Astrocyte (in vitro differentiated cells and primary cell): ENCODE measurements around the gene CPSF6. TPM values are rescaled to one million over a fixed set of nuclear protein-coding genes. Genes with fewer than 3 reads are reported as not detected.

ENCODE experiments used
- DNase-seq: peaks from one replicate; pipeline ENCODE4 v3.0.0-alpha.2; 2010; ENCODE audit warnings: low read depth
- FAIRE-seq: peaks from 2 replicates; lab custom pipeline; 2011; peaks lifted over from hg19 to GRCh38; lab: Jason Lieb, UNC
- H2AFZ ChIP-seq: 2 replicates; pipeline ENCODE4 v1.6.0; 2012; ENCODE audit warnings: low read depth, low read length, inconsistent platforms
- H3K27ac ChIP-seq: 2 replicates; pipeline ENCODE4 v1.5.1; 2011; ENCODE audit warnings: low read depth, low read length, inconsistent platforms
- H3K27me3 ChIP-seq: 2 replicates; pipeline ENCODE4 v1.6.0; 2011; ENCODE audit warnings: low read length, inconsistent platforms; ENCODE audit not compliant: insufficient read depth
- H3K36me3 ChIP-seq: 2 replicates; pipeline ENCODE4 v1.5.1; 2011; ENCODE audit warnings: low read length, inconsistent platforms; ENCODE audit not compliant: insufficient read depth
- H3K4me1 ChIP-seq: 2 replicates; pipeline ENCODE4 v1.5.1; 2011; ENCODE audit warnings: low read length, inconsistent platforms; ENCODE audit not compliant: insufficient read depth
- H3K4me2 ChIP-seq: 2 replicates; pipeline ENCODE4 v1.6.0; 2012; ENCODE audit warnings: low read length, inconsistent platforms
- H3K4me3 ChIP-seq: 2 replicates; pipeline ENCODE4 v1.5.1; 2011; ENCODE audit warnings: low read depth, mild to moderate bottlenecking, low read length, inconsistent platforms; ENCODE audit not compliant: insufficient read depth
- H3K79me2 ChIP-seq: 2 replicates; pipeline ENCODE4 v1.6.0; 2012; ENCODE audit warnings: mild to moderate bottlenecking, low read length, inconsistent platforms; ENCODE audit not compliant: insufficient read depth
- H3K9ac ChIP-seq: 2 replicates; pipeline ENCODE4 v1.6.0; 2012; ENCODE audit warnings: mild to moderate bottlenecking, low read length, inconsistent platforms
- H3K9me3 ChIP-seq: 2 replicates; pipeline ENCODE4 v1.5.1; 2012; ENCODE audit warnings: low read depth, mild to moderate bottlenecking, low read length, inconsistent platforms; ENCODE audit not compliant: insufficient read depth
- H4K20me1 ChIP-seq: 2 replicates; pipeline ENCODE4 v1.6.0; 2012; ENCODE audit warnings: low read length, inconsistent platforms; ENCODE audit not compliant: insufficient read depth
- H3K27ac Mint-ChIP-seq: one replicate; pipeline ENCODE4 v1.8.0; 2021; ENCODE audit warnings: mild to moderate bottlenecking, mixed read lengths; ENCODE audit not compliant: unreplicated experiment
- H3K27me3 Mint-ChIP-seq: one replicate; pipeline ENCODE4 v1.8.0; 2021; ENCODE audit warnings: low read depth, mixed read lengths; ENCODE audit not compliant: unreplicated experiment
- H3K36me3 Mint-ChIP-seq: one replicate; pipeline ENCODE4 v1.8.0; 2021; ENCODE audit warnings: low read depth, mixed read lengths; ENCODE audit not compliant: unreplicated experiment
- H3K4me1 Mint-ChIP-seq: one replicate; pipeline ENCODE4 v1.8.0; 2021; ENCODE audit warnings: low read depth, mixed read lengths; ENCODE audit not compliant: unreplicated experiment
- H3K4me3 Mint-ChIP-seq: one replicate; pipeline ENCODE4 v1.8.0; 2021; ENCODE audit warnings: mild to moderate bottlenecking, moderate library complexity, mixed read lengths; ENCODE audit not compliant: unreplicated experiment
- H3K9me3 Mint-ChIP-seq: one replicate; pipeline ENCODE4 v1.8.0; 2021; ENCODE audit warnings: mild to moderate bottlenecking, mixed read lengths; ENCODE audit not compliant: unreplicated experiment
- EZH2 ChIP-seq: IDR thresholded peaks from 2 replicates; pipeline ENCODE4 v1.6.1; 2012; ENCODE audit warnings: mild to moderate bottlenecking, low read length, inconsistent platforms; ENCODE audit not compliant: insufficient read depth
- total RNA-seq: library from RNA; stranded (reverse); gene quantifications from 2 replicates; pipeline ENCODE4 v1.2.1, GENCODE V29; 2021
- TF ChIP-seq, protein P1 (sequence below): IDR thresholded peaks from 2 replicates; pipeline ENCODE4 v1.5.1; 2011; ENCODE audit warnings: low read depth, mild to moderate bottlenecking, inconsistent platforms, low read length, moderate library complexity; ENCODE audit not compliant: insufficient read depth

Gene CPSF6
- total RNA-seq, 1 donor from 2014 or later: 68.3 TPM

DNA sequence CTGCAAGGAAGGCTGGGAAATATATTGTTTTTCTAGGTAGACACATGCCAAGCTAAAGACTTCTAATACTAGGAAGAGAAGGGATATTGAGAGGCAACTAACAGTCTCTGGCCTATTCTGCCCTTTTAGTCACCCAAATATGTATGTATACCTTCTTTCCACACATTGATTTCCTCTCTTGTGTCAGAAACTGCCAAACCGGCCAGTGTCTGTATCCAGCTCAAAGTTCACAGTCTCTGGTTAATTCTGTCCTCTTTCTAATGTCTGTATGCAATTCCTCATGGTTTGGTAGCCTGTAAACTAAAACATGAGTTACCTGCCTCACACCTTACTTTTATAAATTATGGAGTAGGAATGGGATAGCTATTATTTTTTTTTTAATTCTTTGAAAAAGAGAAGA is 25.2 kb upstream of the CPSF6 start:
- H3K36me3 ChIP-seq: no peaks in the 10 kb centered on the region
- no peak overlapping the region for H3K4me2 ChIP-seq
- Mint-ChIP-seq H3K4me1 (no peaks in the 10 kb centered on the region), H3K9me3 (no peaks in the 10 kb centered on the region), H3K27ac (no peak overlapping the region), H3K4me3 (no peak overlapping the region), H3K36me3 (no peaks in the 10 kb centered on the region), H3K27me3 (no peaks in the 10 kb centered on the region)
- no peaks in the 10 kb centered on the region for H3K9me3 ChIP-seq
- no peak for FAIRE-seq
- no peak overlapping the region for H2AFZ ChIP-seq
- H3K27me3 ChIP-seq: no peaks in the 10 kb centered on the region
- no peaks in the 10 kb centered on the region for H3K4me1 ChIP-seq
- no peaks in the 10 kb centered on the region for H3K79me2 ChIP-seq
- no peak overlapping the region for H3K4me3 ChIP-seq
- no peak for TF ChIP-seq EZH2
- TF ChIP-seq, protein P1, sequence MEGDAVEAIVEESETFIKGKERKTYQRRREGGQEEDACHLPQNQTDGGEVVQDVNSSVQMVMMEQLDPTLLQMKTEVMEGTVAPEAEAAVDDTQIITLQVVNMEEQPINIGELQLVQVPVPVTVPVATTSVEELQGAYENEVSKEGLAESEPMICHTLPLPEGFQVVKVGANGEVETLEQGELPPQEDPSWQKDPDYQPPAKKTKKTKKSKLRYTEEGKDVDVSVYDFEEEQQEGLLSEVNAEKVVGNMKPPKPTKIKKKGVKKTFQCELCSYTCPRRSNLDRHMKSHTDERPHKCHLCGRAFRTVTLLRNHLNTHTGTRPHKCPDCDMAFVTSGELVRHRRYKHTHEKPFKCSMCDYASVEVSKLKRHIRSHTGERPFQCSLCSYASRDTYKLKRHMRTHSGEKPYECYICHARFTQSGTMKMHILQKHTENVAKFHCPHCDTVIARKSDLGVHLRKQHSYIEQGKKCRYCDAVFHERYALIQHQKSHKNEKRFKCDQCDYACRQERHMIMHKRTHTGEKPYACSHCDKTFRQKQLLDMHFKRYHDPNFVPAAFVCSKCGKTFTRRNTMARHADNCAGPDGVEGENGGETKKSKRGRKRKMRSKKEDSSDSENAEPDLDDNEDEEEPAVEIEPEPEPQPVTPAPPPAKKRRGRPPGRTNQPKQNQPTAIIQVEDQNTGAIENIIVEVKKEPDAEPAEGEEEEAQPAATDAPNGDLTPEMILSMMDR: no peak
- no peak for DNase-seq
- H3K9ac ChIP-seq: no peak overlapping the region
- no peak overlapping the region for H3K27ac ChIP-seq
- no peaks in the 10 kb centered on the region for H4K20me1 ChIP-seq

DNA sequence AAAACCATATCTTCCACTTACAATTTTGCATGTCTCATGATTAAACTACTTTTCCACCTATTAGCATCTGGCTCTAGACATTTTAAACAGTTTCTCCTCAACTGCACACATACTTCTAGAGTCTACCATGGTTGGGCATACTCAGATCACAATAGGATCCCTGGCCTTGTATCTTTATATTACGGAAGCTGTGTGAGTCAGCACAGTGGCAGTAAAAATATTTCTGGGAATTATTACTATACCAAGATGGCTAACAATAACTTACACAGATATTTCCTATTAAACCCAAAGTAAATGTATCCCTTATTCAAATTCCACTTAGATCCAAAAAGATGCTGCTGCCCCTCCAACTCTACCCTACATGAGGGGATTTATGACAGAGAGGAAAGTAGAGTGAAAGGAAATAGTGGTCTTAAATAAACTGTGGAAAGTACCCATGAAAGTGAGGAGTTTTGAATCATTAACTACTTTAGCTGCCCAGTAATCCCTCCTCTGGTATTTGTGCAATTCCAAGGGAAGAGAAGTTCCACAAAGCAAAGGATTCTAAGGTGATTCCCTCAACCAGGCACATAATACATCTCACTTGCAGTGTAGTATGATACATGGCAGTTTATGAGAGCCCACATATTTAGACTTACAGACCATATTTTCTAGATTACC is 14.0 kb upstream of the CPSF6 start:
- H3K36me3 ChIP-seq: no peaks in the 10 kb centered on the region
- Mint-ChIP-seq H3K27ac (peak overlapping the region; percentile 69), H3K4me3 (no peak overlapping the region), H3K36me3 (no peaks in the 10 kb centered on the region), H3K27me3 (no peaks in the 10 kb centered on the region), H3K4me1 (no peaks in the 10 kb centered on the region), H3K9me3 (peaks cover 2% of the 10 kb centered on the region)
- no peak overlapping the region for H2AFZ ChIP-seq
- no peak overlapping the region for H3K4me3 ChIP-seq
- H3K4me2 ChIP-seq: no peak overlapping the region
- H3K9me3 ChIP-seq: no peaks in the 10 kb centered on the region
- no peaks in the 10 kb centered on the region for H4K20me1 ChIP-seq
- H3K27ac ChIP-seq: no peak overlapping the region
- TF ChIP-seq, protein P1: no peak
- no peak for TF ChIP-seq EZH2
- no peak overlapping the region for H3K9ac ChIP-seq
- no peaks in the 10 kb centered on the region for H3K4me1 ChIP-seq
- DNase-seq (no peak), FAIRE-seq (no peak)
- no peaks in the 10 kb centered on the region for H3K27me3 ChIP-seq
- H3K79me2 ChIP-seq: no peaks in the 10 kb centered on the region

DNA sequence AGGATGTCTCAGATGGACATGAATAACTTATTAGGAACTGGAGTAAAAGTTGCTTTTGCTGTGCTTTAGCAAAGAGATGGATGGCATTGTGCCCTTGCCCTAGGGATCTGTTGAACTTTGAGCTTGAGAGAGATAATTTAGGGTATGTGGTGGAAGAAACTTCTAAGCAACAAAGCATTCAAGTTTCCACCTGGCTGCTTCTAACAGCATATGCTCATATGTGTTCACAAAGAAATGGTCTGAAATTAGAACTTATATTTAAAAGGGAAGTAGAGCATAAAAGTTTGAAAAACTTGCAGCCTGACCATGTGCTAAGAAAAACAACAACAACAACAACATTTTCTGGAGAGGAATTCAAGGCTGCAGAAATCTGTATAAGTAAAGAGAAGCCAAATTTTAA is 7.9 kb upstream of the CPSF6 start:
- H3K4me1 ChIP-seq: no peaks in the 10 kb centered on the region
- Mint-ChIP-seq H3K4me1 (no peaks in the 10 kb centered on the region), H3K36me3 (no peaks in the 10 kb centered on the region), H3K27ac (no peak overlapping the region), H3K4me3 (no peak overlapping the region), H3K9me3 (peaks cover 15% of the 10 kb centered on the region), H3K27me3 (no peaks in the 10 kb centered on the region)
- no peaks in the 10 kb centered on the region for H4K20me1 ChIP-seq
- no peak overlapping the region for H3K4me3 ChIP-seq
- no peak overlapping the region for H3K9ac ChIP-seq
- H3K27me3 ChIP-seq: no peaks in the 10 kb centered on the region
- TF ChIP-seq, protein P1: no peak
- TF ChIP-seq EZH2: no peak
- H3K9me3 ChIP-seq: peaks cover 6% of the 10 kb centered on the region
- H3K79me2 ChIP-seq: no peaks in the 10 kb centered on the region
- H2AFZ ChIP-seq: no peak overlapping the region
- DNase-seq (no peak), FAIRE-seq (no peak)
- no peaks in the 10 kb centered on the region for H3K36me3 ChIP-seq
- no peak overlapping the region for H3K27ac ChIP-seq
- H3K4me2 ChIP-seq: no peak overlapping the region
